RCC 7860 (cell line): Measurements from ENCODE around the gene P2RX1.

Experiments used
- DNase-seq: peaks from one replicate; pipeline ENCODE4 v3.0.0-alpha.2; 2015; ENCODE audit warnings: low spot score
- FAIRE-seq: peaks from 2 replicates; lab custom pipeline; 2012; peaks lifted over from hg19 to GRCh38; lab: Jason Lieb, UNC

P2RX1 gene

GRCh38 chr17:3889325-3890012 lies 26.8 kb downstream of the P2RX1 start:
- no peak for DNase-seq
- FAIRE-seq, result no peak

- peak; percentile 83 for DNase-seq
- peak; percentile 14 for FAIRE-seq
These were observed 27.7 kb downstream of the P2RX1 start for GRCh38 chr17:3888343-3889171.

- no peak for FAIRE-seq
These were observed 28.5 kb downstream of the P2RX1 start for GRCh38 chr17:3887804-3888203.

GRCh38 chr17:3887394-3887793 lies 28.9 kb downstream of the P2RX1 start:
- FAIRE-seq, result no peak
- DNase-seq, result no peak

More at GRCh38 chr17:3887804-3888203, 28.5 kb downstream of the P2RX1 start:
- DNase-seq, result peak; percentile 29

GRCh38 chr17:3886776-3887175 lies 29.5 kb downstream of the P2RX1 start:
- FAIRE-seq (no peak), DNase-seq (no peak)

- peak; percentile 72 for FAIRE-seq
- DNase-seq, result peak; percentile 80
These were observed 30.3 kb downstream of the P2RX1 start for GRCh38 chr17:3885970-3886369.

GRCh38 chr17:3885271-3885670 lies 31.0 kb downstream of the P2RX1 start:
- no peak for DNase-seq
- no peak for FAIRE-seq

- no peak for DNase-seq
- no peak for FAIRE-seq
These were observed 32.1 kb downstream of the P2RX1 start for GRCh38 chr17:3884188-3884587.

- FAIRE-seq, result no peak
- no peak for DNase-seq
These were observed 34.0 kb downstream of the P2RX1 start for GRCh38 chr17:3882276-3882675.

GRCh38 chr17:3880983-3881382 lies 35.3 kb downstream of the P2RX1 start:
- FAIRE-seq, result no peak

GRCh38 chr17:3879591-3880417 lies 36.5 kb downstream of the P2RX1 start:
- DNase-seq (no peak), FAIRE-seq (no peak)

More at GRCh38 chr17:3880983-3881382, 35.3 kb downstream of the P2RX1 start:
- DNase-seq, result no peak

GRCh38 chr17:3879186-3879585 lies 37.1 kb downstream of the P2RX1 start:
- DNase-seq (peak; percentile 4), FAIRE-seq (no peak)

- no peak for FAIRE-seq
These were observed 39.0 kb downstream of the P2RX1 start for GRCh38 chr17:3877220-3877619.

GRCh38 chr17:3875317-3875716 lies 40.9 kb downstream of the P2RX1 start:
- FAIRE-seq (no peak), DNase-seq (no peak)

More at GRCh38 chr17:3877220-3877619, 39.0 kb downstream of the P2RX1 start:
- no peak for DNase-seq

GRCh38 chr17:3873862-3874261 lies 42.4 kb downstream of the P2RX1 start:
- FAIRE-seq, result no peak
- no peak for DNase-seq

- DNase-seq (no peak), FAIRE-seq (no peak)
These were observed 45.4 kb downstream of the P2RX1 start for GRCh38 chr17:3870871-3871306.

- DNase-seq (no peak), FAIRE-seq (no peak)
These were observed 48.7 kb downstream of the P2RX1 start for GRCh38 chr17:3867606-3868005.

GRCh38 chr17:3867106-3867505 lies 49.2 kb downstream of the P2RX1 start:
- no peak for FAIRE-seq
- no peak for DNase-seq

GRCh38 chr17:3866276-3866675 lies 50.0 kb downstream of the P2RX1 start:
- FAIRE-seq (no peak), DNase-seq (no peak)

- FAIRE-seq (no peak), DNase-seq (peak; percentile 59)
These were observed 51.1 kb downstream of the P2RX1 start for GRCh38 chr17:3865176-3865575.

GRCh38 chr17:3864534-3864933 lies 51.7 kb downstream of the P2RX1 start:
- no peak for FAIRE-seq
- no peak for DNase-seq
